Activated CD4-positive, alpha-beta memory T cell treated with anti-CD3 and anti-CD28 coated beads, Interleukin-2, amount 10 ng/mL, durations not matched to agents 7 days and 5 days (primary cell): ENCODE data around the gene KIF5C. TPM values are rescaled to one million over a fixed set of nuclear protein-coding genes. Genes with fewer than 3 reads are reported as not detected.

Source experiments
- CTCF ChIA-PET: fragments of 350-600 bp; sonication (Branson Sonifier 250); formaldehyde crosslinking; loops from one replicate; lab custom pipeline; 2021; ENCODE audit warnings: antibody characterized with exemption, inconsistent platforms; lab: Charles Lee
- POLR2A ChIA-PET: fragments of 350-600 bp; sonication (Branson Sonifier 250); formaldehyde crosslinking; loops from one replicate; lab custom pipeline; 2021; ENCODE audit warnings: antibody characterized with exemption; lab: Charles Lee
- DNase-seq: peaks from one replicate; pipeline ENCODE4 v3.0.0-alpha.2; 2020
- H3K27ac Mint-ChIP-seq: one replicate; pipeline ENCODE4 v1.8.0; 2021; ENCODE audit warnings: mild to moderate bottlenecking, mixed read lengths
- H3K27me3 Mint-ChIP-seq: one replicate; pipeline ENCODE4 v1.8.0; 2021; ENCODE audit warnings: mixed read lengths
- H3K36me3 Mint-ChIP-seq: one replicate; pipeline ENCODE4 v1.8.0; 2021; ENCODE audit warnings: low read depth, mixed read lengths
- H3K4me1 Mint-ChIP-seq: one replicate; pipeline ENCODE4 v1.8.0; 2021; ENCODE audit warnings: mixed read lengths
- H3K4me3 Mint-ChIP-seq: one replicate; pipeline ENCODE4 v1.8.0; 2021; ENCODE audit warnings: mild to moderate bottlenecking, mixed read lengths
- H3K9me3 Mint-ChIP-seq: one replicate; pipeline ENCODE4 v1.8.0; 2021; ENCODE audit warnings: mixed read lengths
- total RNA-seq, 2 experiments: library from RNA; stranded (reverse); gene quantifications; one replicate each; pipeline ENCODE4 v1.2.3, GENCODE V29; 2021

Gene KIF5C
- total RNA-seq, 2 experiments from 2014 or later: 14.7 to 21.7 TPM

GRCh38 chr2:148992448-148992847 lies 117.4 kb downstream of the KIF5C start:
- no peaks in the 10 kb centered on the region for H3K4me1 Mint-ChIP-seq
- POLR2A ChIA-PET: no interaction called here
- no peaks in the 10 kb centered on the region for H3K9me3 Mint-ChIP-seq
- H3K4me3 Mint-ChIP-seq: no peak overlapping the region
- DNase-seq: no peak
- CTCF ChIA-PET: no interaction called here
- no peak overlapping the region for H3K27ac Mint-ChIP-seq
- no peaks in the 10 kb centered on the region for H3K27me3 Mint-ChIP-seq
- H3K36me3 Mint-ChIP-seq: no peaks in the 10 kb centered on the region

GRCh38 chr2:148993351-148993750 lies 118.3 kb downstream of the KIF5C start:
- no peak overlapping the region for H3K27ac Mint-ChIP-seq
- no peaks in the 10 kb centered on the region for H3K9me3 Mint-ChIP-seq
- H3K27me3 Mint-ChIP-seq: no peaks in the 10 kb centered on the region
- H3K36me3 Mint-ChIP-seq: no peaks in the 10 kb centered on the region
- H3K4me1 Mint-ChIP-seq: no peaks in the 10 kb centered on the region
- DNase-seq: no peak
- no peak overlapping the region for H3K4me3 Mint-ChIP-seq
- POLR2A ChIA-PET: no interaction called here
- CTCF ChIA-PET: interaction anchor here (1.1 kb wide), 1 partner anchor 12 kb away, joined by 3 read pairs; no protein-coding TSS in a partner anchor

GRCh38 chr2:148994341-148994740 lies 119.3 kb downstream of the KIF5C start:
- no peak for DNase-seq
- no peaks in the 10 kb centered on the region for H3K4me1 Mint-ChIP-seq
- H3K4me3 Mint-ChIP-seq: no peak overlapping the region
- no peaks in the 10 kb centered on the region for H3K9me3 Mint-ChIP-seq
- no peaks in the 10 kb centered on the region for H3K27me3 Mint-ChIP-seq
- H3K36me3 Mint-ChIP-seq: no peaks in the 10 kb centered on the region
- ChIA-PET CTCF (interaction anchor here (1.1 kb wide), 1 partner anchor 13 kb away, joined by 3 read pairs; no protein-coding TSS in a partner anchor), POLR2A (no interaction called here)
- no peak overlapping the region for H3K27ac Mint-ChIP-seq

GRCh38 chr2:148996805-148997204 lies 121.8 kb downstream of the KIF5C start:
- ChIA-PET POLR2A (no interaction called here), CTCF (no interaction called here)
- DNase-seq: no peak
- Mint-ChIP-seq H3K4me1 (peaks cover 6% of the 10 kb centered on the region), H3K36me3 (peaks cover 6% of the 10 kb centered on the region), H3K4me3 (no peak overlapping the region), H3K27ac (no peak overlapping the region), H3K9me3 (no peaks in the 10 kb centered on the region), H3K27me3 (no peaks in the 10 kb centered on the region)

GRCh38 chr2:148998165-148998830 lies 123.3 kb downstream of the KIF5C start:
- Mint-ChIP-seq H3K27me3 (no peaks in the 10 kb centered on the region), H3K9me3 (no peaks in the 10 kb centered on the region), H3K27ac (no peak overlapping the region), H3K4me1 (peaks cover 6% of the 10 kb centered on the region), H3K36me3 (peaks cover 16% of the 10 kb centered on the region), H3K4me3 (no peak overlapping the region)
- no peak for DNase-seq
- CTCF ChIA-PET: no interaction called here
- POLR2A ChIA-PET: no interaction called here

GRCh38 chr2:148998831-148999200 lies 123.8 kb downstream of the KIF5C start:
- H3K27ac Mint-ChIP-seq: no peak overlapping the region
- no peak for DNase-seq
- no peak overlapping the region for H3K4me3 Mint-ChIP-seq
- peaks cover 16% of the 10 kb centered on the region for H3K36me3 Mint-ChIP-seq
- H3K27me3 Mint-ChIP-seq: no peaks in the 10 kb centered on the region
- ChIA-PET CTCF (no interaction called here), POLR2A (no interaction called here)
- H3K4me1 Mint-ChIP-seq: peaks cover 6% of the 10 kb centered on the region
- no peaks in the 10 kb centered on the region for H3K9me3 Mint-ChIP-seq

- Mint-ChIP-seq H3K4me1 (peaks cover 6% of the 10 kb centered on the region), H3K4me3 (no peak overlapping the region), H3K36me3 (peaks cover 16% of the 10 kb centered on the region), H3K27ac (no peak overlapping the region), H3K9me3 (no peaks in the 10 kb centered on the region), H3K27me3 (no peaks in the 10 kb centered on the region)
- no peak for DNase-seq
- POLR2A ChIA-PET: no interaction called here
- CTCF ChIA-PET: no interaction called here
Observed at GRCh38 chr2:148999451-148999921, 124.5 kb downstream of the KIF5C start.

GRCh38 chr2:149000158-149000938 lies 125.3 kb downstream of the KIF5C start:
- ChIA-PET POLR2A (no interaction called here), CTCF (interaction anchor here (0.7 kb wide), 1 partner anchor 17 kb away, joined by 4 read pairs; no protein-coding TSS in a partner anchor)
- Mint-ChIP-seq H3K27me3 (no peaks in the 10 kb centered on the region), H3K4me1 (peaks cover 6% of the 10 kb centered on the region), H3K27ac (no peak overlapping the region), H3K9me3 (no peaks in the 10 kb centered on the region), H3K4me3 (no peak overlapping the region), H3K36me3 (peaks cover 16% of the 10 kb centered on the region)
- no peak for DNase-seq

GRCh38 chr2:149001496-149001895 lies 126.5 kb downstream of the KIF5C start:
- Mint-ChIP-seq H3K27ac (no peak overlapping the region), H3K36me3 (peaks cover 16% of the 10 kb centered on the region), H3K4me3 (no peak overlapping the region), H3K4me1 (peaks cover 6% of the 10 kb centered on the region), H3K9me3 (no peaks in the 10 kb centered on the region), H3K27me3 (no peaks in the 10 kb centered on the region)
- no peak for DNase-seq
- CTCF ChIA-PET: no interaction called here
- POLR2A ChIA-PET: no interaction called here

- Mint-ChIP-seq H3K4me3 (no peak overlapping the region), H3K27me3 (no peaks in the 10 kb centered on the region), H3K9me3 (no peaks in the 10 kb centered on the region), H3K27ac (no peak overlapping the region), H3K4me1 (peaks cover 6% of the 10 kb centered on the region), H3K36me3 (peaks cover 16% of the 10 kb centered on the region)
- ChIA-PET POLR2A (no interaction called here), CTCF (no interaction called here)
- DNase-seq: no peak
Observed at GRCh38 chr2:149002378-149002890, 127.4 kb downstream of the KIF5C start.

GRCh38 chr2:149002891-149003740 lies 128.1 kb downstream of the KIF5C start:
- ChIA-PET POLR2A (no interaction called here), CTCF (no interaction called here)
- no peaks in the 10 kb centered on the region for H3K27me3 Mint-ChIP-seq
- peaks cover 6% of the 10 kb centered on the region for H3K4me1 Mint-ChIP-seq
- no peak overlapping the region for H3K4me3 Mint-ChIP-seq
- H3K36me3 Mint-ChIP-seq: peaks cover 16% of the 10 kb centered on the region
- DNase-seq: no peak
- no peak overlapping the region for H3K27ac Mint-ChIP-seq
- H3K9me3 Mint-ChIP-seq: no peaks in the 10 kb centered on the region

GRCh38 chr2:149004836-149005235 lies 129.8 kb downstream of the KIF5C start:
- CTCF ChIA-PET: no interaction called here
- POLR2A ChIA-PET: no interaction called here
- peaks cover 4% of the 10 kb centered on the region for H3K4me1 Mint-ChIP-seq
- H3K9me3 Mint-ChIP-seq: no peaks in the 10 kb centered on the region
- no peak overlapping the region for H3K4me3 Mint-ChIP-seq
- DNase-seq: no peak
- H3K36me3 Mint-ChIP-seq: peaks cover 16% of the 10 kb centered on the region
- H3K27ac Mint-ChIP-seq: no peak overlapping the region
- H3K27me3 Mint-ChIP-seq: no peaks in the 10 kb centered on the region
